SJCRH30 (cell line): ENCODE results near the gene FKBP14. TPM values are rescaled to one million over a fixed set of nuclear protein-coding genes. Genes with fewer than 3 reads are reported as not detected.

ENCODE experiments used
- DNase-seq, 2 experiments: peaks; one replicate each; pipeline ENCODE4 v3.0.0-alpha.2; 2015 to 2020
- H3K27ac ChIP-seq: fragments of 250-450 bp; sonication (Bioruptor Pico); 2 replicates; pipeline ENCODE4 v1.5.1; 2020; ENCODE audit warnings: mild to moderate bottlenecking, moderate library complexity
- H3K27me3 ChIP-seq: fragments of 250-450 bp; sonication (Bioruptor Pico); 2 replicates; pipeline ENCODE4 v1.5.1; 2020; ENCODE audit warnings: mild to moderate bottlenecking, moderate library complexity
- H3K36me3 ChIP-seq: fragments of 250-450 bp; sonication (Bioruptor Pico); 2 replicates; pipeline ENCODE4 v1.5.1; 2020; ENCODE audit warnings: mild to moderate bottlenecking, moderate library complexity
- H3K4me1 ChIP-seq: fragments of 250-450 bp; sonication (Bioruptor Pico); 2 replicates; pipeline ENCODE4 v1.5.1; 2020; ENCODE audit warnings: mild to moderate bottlenecking, moderate library complexity
- H3K4me3 ChIP-seq: fragments of 250-450 bp; sonication (Bioruptor Pico); 2 replicates; pipeline ENCODE4 v1.5.1; 2020; ENCODE audit warnings: mild to moderate bottlenecking, moderate library complexity
- H3K9me3 ChIP-seq: fragments of 250-450 bp; sonication (Bioruptor Pico); replicated peaks from 2 replicates; pipeline ENCODE4 v1.5.1; 2020; ENCODE audit warnings: mild to moderate bottlenecking, moderate library complexity
- total RNA-seq: library from RNA; depleted of rRNA; stranded (reverse); fragments of >200 nt; shearing (Covaris generic); gene quantifications from 2 replicates; pipeline ENCODE4 v1.2.3, GENCODE V29; 2014

FKBP14 gene
- total RNA-seq, 1 experiment from 2014 or later = 29.7 TPM

GRCh38 chr7:29990931-29991330 lies 35.6 kb downstream of the FKBP14 start:
- DNase-seq = no peak
- Histone ChIP-seq H3K36me3 (no peaks in the 10 kb centered on the region), H3K27ac (no peak overlapping the region), H3K4me3 (no peak overlapping the region), H3K9me3 (no peaks in the 10 kb centered on the region; the same call in none of the 2 replicates), H3K4me1 (peaks cover 5% of the 10 kb centered on the region), H3K27me3 (no peaks in the 10 kb centered on the region)

GRCh38 chr7:29989257-29989995 lies 37.1 kb downstream of the FKBP14 start, which contains the start of gene SCRN1:
Gene SCRN1, minus strand, starts transcription at chr7:29989801. Its CDS starts 20,734 bp downstream, at chr7:29969067.
- no peaks in the 10 kb centered on the region for H3K36me3 ChIP-seq
- peak within 1 kb of the TSS; percentile 96 for H3K27ac ChIP-seq
- DNase-seq = peak; percentile 82 to 83
- no peaks in the 10 kb centered on the region; the same call in 1 of the 2 replicates for H3K9me3 ChIP-seq
- H3K4me3 ChIP-seq = peak within 1 kb of the TSS; percentile 98
- H3K27me3 ChIP-seq = no peaks in the 10 kb centered on the region
- peaks cover 5% of the 10 kb centered on the region for H3K4me1 ChIP-seq

- H3K36me3 ChIP-seq = peaks cover 3% of the 10 kb centered on the region; the same call in 1 of the 2 replicates
- H3K4me3 ChIP-seq = peak overlapping the region; percentile 98
- peak; percentile 89 to 94 for DNase-seq
- no peaks in the 10 kb centered on the region; the same call in 1 of the 2 replicates for H3K9me3 ChIP-seq
- H3K4me1 ChIP-seq = peaks cover 5% of the 10 kb centered on the region
- H3K27ac ChIP-seq = peak overlapping the region; percentile 96
- no peaks in the 10 kb centered on the region for H3K27me3 ChIP-seq
Observed at GRCh38 chr7:29988424-29989256, 37.9 kb downstream of the FKBP14 start.

- Histone ChIP-seq H3K27me3 (no peaks in the 10 kb centered on the region), H3K4me1 (peaks cover 5% of the 10 kb centered on the region), H3K9me3 (no peaks in the 10 kb centered on the region), H3K27ac (peak overlapping the region; percentile 96), H3K36me3 (peaks cover 6% of the 10 kb centered on the region; the same call in 1 of the 2 replicates), H3K4me3 (peak overlapping the region; percentile 98)
- peak; percentile 58 to 80 for DNase-seq
Observed at GRCh38 chr7:29987811-29988317, 38.6 kb downstream of the FKBP14 start.

GRCh38 chr7:29987083-29987482 lies 39.4 kb downstream of the FKBP14 start:
- Histone ChIP-seq H3K27me3 (no peaks in the 10 kb centered on the region), H3K4me3 (peak overlapping the region; percentile 98), H3K36me3 (peaks cover 9% of the 10 kb centered on the region), H3K4me1 (peaks cover 5% of the 10 kb centered on the region), H3K9me3 (no peaks in the 10 kb centered on the region), H3K27ac (peak overlapping the region; percentile 96)
- no peak for DNase-seq

GRCh38 chr7:29980151-29980550 lies 46.4 kb downstream of the FKBP14 start:
- Histone ChIP-seq H3K36me3 (peaks cover 29% of the 10 kb centered on the region), H3K27me3 (no peaks in the 10 kb centered on the region), H3K9me3 (no peaks in the 10 kb centered on the region), H3K4me3 (no peak overlapping the region), H3K4me1 (no peaks in the 10 kb centered on the region), H3K27ac (no peak overlapping the region)
- DNase-seq = no peak

GRCh38 chr7:29977886-29978651 lies 48.4 kb downstream of the FKBP14 start:
- peak in 1 of 2 experiments; percentile 24 for DNase-seq
- Histone ChIP-seq H3K9me3 (no peaks in the 10 kb centered on the region), H3K27me3 (no peaks in the 10 kb centered on the region)

GRCh38 chr7:29976673-29977415 lies 49.7 kb downstream of the FKBP14 start:
- Histone ChIP-seq H3K4me1 (no peaks in the 10 kb centered on the region), H3K9me3 (no peaks in the 10 kb centered on the region), H3K4me3 (no peak overlapping the region), H3K27me3 (no peaks in the 10 kb centered on the region), H3K36me3 (peaks cover 20% of the 10 kb centered on the region), H3K27ac (no peak overlapping the region)
- DNase-seq = no peak

More at GRCh38 chr7:29977886-29978651, 48.4 kb downstream of the FKBP14 start:
- Histone ChIP-seq H3K4me1 (no peaks in the 10 kb centered on the region), H3K4me3 (no peak overlapping the region), H3K36me3 (peaks cover 25% of the 10 kb centered on the region), H3K27ac (no peak overlapping the region)

- no peaks in the 10 kb centered on the region for H3K27me3 ChIP-seq
- H3K4me3 ChIP-seq = no peak overlapping the region
- H3K27ac ChIP-seq = no peak overlapping the region
- H3K4me1 ChIP-seq = no peaks in the 10 kb centered on the region
- DNase-seq = no peak
- peaks cover 18% of the 10 kb centered on the region for H3K36me3 ChIP-seq
- H3K9me3 ChIP-seq = no peaks in the 10 kb centered on the region
Observed at GRCh38 chr7:29976266-29976665, 50.2 kb downstream of the FKBP14 start.

GRCh38 chr7:29975561-29975960 lies 50.9 kb downstream of the FKBP14 start:
- H3K27me3 ChIP-seq = no peaks in the 10 kb centered on the region
- DNase-seq = no peak
- no peaks in the 10 kb centered on the region for H3K4me1 ChIP-seq
- H3K27ac ChIP-seq = no peak overlapping the region
- H3K4me3 ChIP-seq = no peak overlapping the region
- H3K36me3 ChIP-seq = peaks cover 18% of the 10 kb centered on the region
- H3K9me3 ChIP-seq = no peaks in the 10 kb centered on the region

GRCh38 chr7:29974286-29974685 lies 52.2 kb downstream of the FKBP14 start:
- H3K27me3 ChIP-seq = no peaks in the 10 kb centered on the region
- DNase-seq = no peak
- no peak overlapping the region for H3K4me3 ChIP-seq
- H3K27ac ChIP-seq = no peak overlapping the region
- H3K36me3 ChIP-seq = peaks cover 13% of the 10 kb centered on the region
- no peaks in the 10 kb centered on the region for H3K4me1 ChIP-seq
- H3K9me3 ChIP-seq = no peaks in the 10 kb centered on the region

GRCh38 chr7:29972315-29972669 lies 54.2 kb downstream of the FKBP14 start:
- no peak overlapping the region for H3K27ac ChIP-seq
- H3K4me3 ChIP-seq = no peak overlapping the region
- no peaks in the 10 kb centered on the region for H3K4me1 ChIP-seq
- H3K9me3 ChIP-seq = no peaks in the 10 kb centered on the region
- no peaks in the 10 kb centered on the region for H3K27me3 ChIP-seq
- DNase-seq = no peak
- peaks cover 27% of the 10 kb centered on the region for H3K36me3 ChIP-seq

GRCh38 chr7:29971566-29972314 lies 54.8 kb downstream of the FKBP14 start:
- no peaks in the 10 kb centered on the region for H3K4me1 ChIP-seq
- H3K27ac ChIP-seq = no peak overlapping the region
- H3K9me3 ChIP-seq = no peaks in the 10 kb centered on the region
- peaks cover 30% of the 10 kb centered on the region for H3K36me3 ChIP-seq
- no peaks in the 10 kb centered on the region for H3K27me3 ChIP-seq
- no peak for DNase-seq
- no peak overlapping the region for H3K4me3 ChIP-seq
